Left renal cortex interstitium (tissue), 4 donors: ENCODE results near the gene VAMP7. TPM values are rescaled to one million over a fixed set of nuclear protein-coding genes. Genes with fewer than 3 reads are reported as not detected.
"Not testable (repeated sequence)": the region's sequence is repeated elsewhere in the genome, so short reads cannot be mapped to it uniquely, and the experiment has no call there.

ENCODE experiments used
- DNase-seq, 4 donors: peaks; one replicate each; pipeline ENCODE4 v3.0.0-alpha.2; 2013; ENCODE audit warnings: low read depth in 4 of 4, low spot score in 2 of 4, missing footprints in 1 of 4
- polyA plus RNA-seq, 4 donors: library from polyadenylated mRNA; unstranded; fragments of 120-200 nt; gene quantifications; one replicate each; pipeline ENCODE4 v1.2.1, GENCODE V29; 2013; ENCODE audit not compliant: insufficient read length in 4 of 4

VAMP7 gene
- polyA plus RNA-seq, 4 donors: 38.0 to 53.8 (median 47.2) TPM

DNA sequence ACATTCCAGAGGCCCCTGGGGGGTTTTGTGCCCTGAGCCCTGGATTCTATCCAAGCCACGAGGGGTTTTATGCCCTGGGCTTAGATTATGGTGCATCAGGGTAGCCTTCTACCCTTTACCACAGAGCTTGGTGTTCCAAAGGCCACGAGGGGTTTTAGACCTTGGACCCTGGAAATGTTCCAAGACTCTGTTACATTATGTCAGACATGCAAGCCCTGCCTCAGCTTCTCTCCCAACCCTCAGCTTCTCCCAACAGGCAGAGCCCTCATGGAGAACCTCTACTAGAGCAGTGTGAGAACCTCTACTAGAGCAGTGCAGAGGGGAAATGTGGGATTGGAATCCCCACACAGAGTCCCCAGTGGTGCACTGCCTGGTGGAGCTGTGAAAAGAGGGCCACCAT, 105.8 kb downstream of the VAMP7 start:
- DNase-seq: not testable (repeated sequence)

DNA sequence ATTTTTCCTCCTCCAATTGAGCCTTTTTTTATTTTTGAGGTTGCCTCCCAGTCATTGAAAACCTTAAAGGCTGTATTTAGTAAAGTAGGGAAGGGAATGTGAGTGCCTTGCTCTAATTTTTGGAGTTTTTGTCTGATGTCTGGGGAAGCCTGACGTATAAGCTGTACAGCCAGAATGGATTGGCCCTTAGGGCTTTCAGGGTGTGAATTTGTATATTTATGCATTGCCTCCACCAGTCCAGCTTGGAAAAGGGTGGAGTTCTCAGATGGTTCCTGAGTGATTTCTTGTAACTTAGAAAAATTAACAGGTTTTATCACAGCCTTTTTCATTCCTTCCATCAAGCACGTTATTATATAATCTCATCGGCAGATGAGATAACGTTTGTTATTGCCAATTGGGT, 107.7 kb downstream of the VAMP7 start:
- no peak for DNase-seq

Other genes starting within 250 kb of the VAMP7 start
- under 1 TPM in 2 of 4 donors, not detected in 2; 0.13 to 0.25 TPM for gene IL9R, start 116.4 kb downstream of the VAMP7 start, polyA plus RNA-seq